GM12873 (cell line): ENCODE results near the gene MRO.

Experiments used
- TF ChIP-seq, protein P1 (sequence below): IDR thresholded peaks from 2 replicates; pipeline ENCODE4 v1.5.1; 2012; ENCODE audit warnings: low read depth, mild to moderate bottlenecking, moderate library complexity, low read length, control low read depth; ENCODE audit not compliant: insufficient read depth; ENCODE audit errors: missing control alignments

The MRO gene

GRCh38 chr18:50791599-50792438 lies 28.0 kb downstream of the MRO start:
- TF ChIP-seq, protein P1, sequence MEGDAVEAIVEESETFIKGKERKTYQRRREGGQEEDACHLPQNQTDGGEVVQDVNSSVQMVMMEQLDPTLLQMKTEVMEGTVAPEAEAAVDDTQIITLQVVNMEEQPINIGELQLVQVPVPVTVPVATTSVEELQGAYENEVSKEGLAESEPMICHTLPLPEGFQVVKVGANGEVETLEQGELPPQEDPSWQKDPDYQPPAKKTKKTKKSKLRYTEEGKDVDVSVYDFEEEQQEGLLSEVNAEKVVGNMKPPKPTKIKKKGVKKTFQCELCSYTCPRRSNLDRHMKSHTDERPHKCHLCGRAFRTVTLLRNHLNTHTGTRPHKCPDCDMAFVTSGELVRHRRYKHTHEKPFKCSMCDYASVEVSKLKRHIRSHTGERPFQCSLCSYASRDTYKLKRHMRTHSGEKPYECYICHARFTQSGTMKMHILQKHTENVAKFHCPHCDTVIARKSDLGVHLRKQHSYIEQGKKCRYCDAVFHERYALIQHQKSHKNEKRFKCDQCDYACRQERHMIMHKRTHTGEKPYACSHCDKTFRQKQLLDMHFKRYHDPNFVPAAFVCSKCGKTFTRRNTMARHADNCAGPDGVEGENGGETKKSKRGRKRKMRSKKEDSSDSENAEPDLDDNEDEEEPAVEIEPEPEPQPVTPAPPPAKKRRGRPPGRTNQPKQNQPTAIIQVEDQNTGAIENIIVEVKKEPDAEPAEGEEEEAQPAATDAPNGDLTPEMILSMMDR, result no peak

GRCh38 chr18:50790948-50791347 lies 28.9 kb downstream of the MRO start:
- TF ChIP-seq, protein P1, result no peak

DNA sequence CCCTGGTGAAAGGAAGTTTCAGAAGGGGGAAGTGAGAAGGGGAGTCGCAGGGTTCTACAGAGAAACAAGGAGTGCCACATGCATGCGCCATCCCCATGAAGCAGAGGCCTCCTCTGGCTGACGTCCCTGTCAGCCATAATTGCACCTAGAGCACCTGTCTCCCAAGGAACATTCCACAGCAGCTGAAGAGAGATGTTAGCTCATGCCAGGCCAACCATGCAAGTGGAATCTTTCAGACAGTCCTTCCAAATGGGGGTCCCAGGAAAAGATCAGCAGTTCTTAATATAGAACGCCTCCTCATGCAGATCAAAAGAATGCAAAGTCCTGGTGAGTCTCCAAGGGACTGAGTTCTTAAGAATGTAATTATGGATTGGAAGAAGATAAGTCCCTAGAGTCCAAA lies 29.6 kb downstream of the MRO start:
- TF ChIP-seq, protein P1, result no peak

GRCh38 chr18:50788284-50788683 lies 31.5 kb downstream of the MRO start:
- TF ChIP-seq, protein P1, result no peak

GRCh38 chr18:50786864-50787263 lies 33.0 kb downstream of the MRO start:
- TF ChIP-seq, protein P1, result no peak

DNA sequence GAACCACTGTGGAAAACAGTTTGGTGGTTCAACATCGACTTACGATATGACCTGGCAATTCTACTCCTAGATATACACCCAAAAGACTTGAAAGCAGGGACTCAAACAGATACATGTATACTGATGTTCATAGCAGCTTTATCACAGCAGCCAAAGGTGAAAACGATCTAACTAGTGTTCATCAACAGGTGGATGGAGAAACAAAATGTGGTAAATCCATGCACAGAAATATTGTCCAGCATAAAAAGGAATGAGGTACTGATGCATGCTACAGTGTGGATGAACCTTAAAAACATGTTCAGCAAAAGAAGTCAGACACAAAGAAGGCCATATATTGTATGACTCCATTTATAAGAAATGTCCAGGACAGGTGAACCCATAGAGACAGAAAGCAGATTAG lies 36.3 kb downstream of the MRO start:
- TF ChIP-seq, protein P1, result no peak

GRCh38 chr18:50776383-50776782 lies 43.4 kb downstream of the MRO start:
- TF ChIP-seq, protein P1, result no peak
